Activated naive CD4-positive, alpha-beta T cell treated with anti-CD3 and anti-CD28 coated beads, Interleukin-2, amount 50 U/mL, for 72 hours (primary cell): Measurements from ENCODE around the gene MED23. TPM values are rescaled to one million over a fixed set of nuclear protein-coding genes. Genes with fewer than 3 reads are reported as not detected.
A peak's percentile ranks its signal among the peaks of the same experiment; 100 is the strongest.
"Not testable (repeated sequence)": the region's sequence is repeated elsewhere in the genome, so short reads cannot be mapped to it uniquely, and the experiment has no call there.

Experiments
- ATAC-seq, 2 donors: fragments of 150-1000 bp; cut with Tn5 transposase; 2 replicates each; pipeline ENCODE4 v1.10.0; 2021; ENCODE audit warnings: mild to moderate bottlenecking in 2 of 2, moderate library complexity in 2 of 2
- DNase-seq, 2 donors: peaks; one replicate each; pipeline ENCODE4 v3.0.0; 2021 to 2022; ENCODE audit warnings: low spot score in 2 of 2
- H3K27ac Mint-ChIP-seq, 2 donors: one replicate each; pipeline ENCODE4 v1.8.0; 2022; ENCODE audit warnings: mild to moderate bottlenecking in 2 of 2, mixed read lengths in 2 of 2
- H3K36me3 Mint-ChIP-seq, 2 donors: one replicate each; pipeline ENCODE4 v1.8.0; 2022; ENCODE audit warnings: mixed read lengths in 2 of 2
- H3K9me3 Mint-ChIP-seq, 2 donors: one replicate each; pipeline ENCODE4 v1.8.0; 2022; ENCODE audit warnings: mixed read lengths in 2 of 2
- total RNA-seq, 2 donors: library from RNA; stranded (reverse); gene quantifications; one replicate each; pipeline ENCODE4 v1.2.3, GENCODE V29; 2022

MED23 gene
- total RNA-seq, 2 donors from 2014 or later: 22.8 to 24.3 TPM

GRCh38 chr6:131561925-131562707 is 65.9 kb downstream of the MED23 start:
- no peak for ATAC-seq
- Mint-ChIP-seq H3K9me3 (no peaks in the 10 kb centered on the region), H3K36me3 (no peaks in the 10 kb centered on the region), H3K27ac (no peak overlapping the region)
- DNase-seq: no peak

GRCh38 chr6:131558922-131559321 is 69.1 kb downstream of the MED23 start:
- Mint-ChIP-seq H3K36me3 (no peaks in the 10 kb centered on the region), H3K27ac (no peak overlapping the region), H3K9me3 (no peaks in the 10 kb centered on the region)
- ATAC-seq (no peak), DNase-seq (no peak)

- H3K27ac Mint-ChIP-seq: no peak overlapping the region
- no peaks in the 10 kb centered on the region for H3K9me3 Mint-ChIP-seq
- H3K36me3 Mint-ChIP-seq: no peaks in the 10 kb centered on the region
- ATAC-seq: no peak
- no peak for DNase-seq
Measured at GRCh38 chr6:131555992-131556391, 72.0 kb downstream of the MED23 start.

- H3K27ac Mint-ChIP-seq: no peak overlapping the region
- H3K36me3 Mint-ChIP-seq: no peaks in the 10 kb centered on the region
- no peak for DNase-seq
- ATAC-seq: no peak
- no peaks in the 10 kb centered on the region for H3K9me3 Mint-ChIP-seq
Measured at GRCh38 chr6:131552572-131552971, 75.5 kb downstream of the MED23 start.

GRCh38 chr6:131551902-131552301 is 76.1 kb downstream of the MED23 start:
- ATAC-seq (no peak), DNase-seq (no peak)
- Mint-ChIP-seq H3K36me3 (no peaks in the 10 kb centered on the region), H3K9me3 (no peaks in the 10 kb centered on the region), H3K27ac (no peak overlapping the region)

GRCh38 chr6:131549811-131550210 is 78.2 kb downstream of the MED23 start:
- ATAC-seq (no peak), DNase-seq (no peak)
- no peaks in the 10 kb centered on the region for H3K9me3 Mint-ChIP-seq
- no peaks in the 10 kb centered on the region for H3K36me3 Mint-ChIP-seq
- no peak overlapping the region for H3K27ac Mint-ChIP-seq

- H3K27ac Mint-ChIP-seq: no peak overlapping the region
- DNase-seq (no peak), ATAC-seq (no peak)
- H3K36me3 Mint-ChIP-seq: no peaks in the 10 kb centered on the region
- no peaks in the 10 kb centered on the region for H3K9me3 Mint-ChIP-seq
Measured at GRCh38 chr6:131548441-131548840, 79.6 kb downstream of the MED23 start.

- no peak for DNase-seq
- ATAC-seq: no peak
- H3K36me3 Mint-ChIP-seq: no peaks in the 10 kb centered on the region
- H3K27ac Mint-ChIP-seq: no peak overlapping the region
- H3K9me3 Mint-ChIP-seq: peaks cover 0 to 4% of the 10 kb centered on the region in 2 donors
Measured at GRCh38 chr6:131547488-131547887, 80.6 kb downstream of the MED23 start.

- H3K9me3 Mint-ChIP-seq: peaks cover 0 to 4% of the 10 kb centered on the region in 2 donors
- ATAC-seq (no peak), DNase-seq (no peak)
- H3K27ac Mint-ChIP-seq: no peak overlapping the region
- H3K36me3 Mint-ChIP-seq: no peaks in the 10 kb centered on the region
Measured at GRCh38 chr6:131545317-131545716, 82.7 kb downstream of the MED23 start.

- H3K27ac Mint-ChIP-seq, DNase-seq, H3K36me3 Mint-ChIP-seq, ATAC-seq, H3K9me3 Mint-ChIP-seq: not testable (repeated sequence)
Measured at GRCh38 chr6:131538615-131539014, 89.4 kb downstream of the MED23 start.

GRCh38 chr6:131532580-131533039 is 95.4 kb downstream of the MED23 start:
- ATAC-seq (peak; percentile 91 to 93), DNase-seq (peak in 1 of 2 donors; percentile 55)
- H3K9me3 Mint-ChIP-seq: no peaks in the 10 kb centered on the region
- peak overlapping the region; percentile 46 to 72 for H3K27ac Mint-ChIP-seq
- peaks cover 0 to 16% of the 10 kb centered on the region in 2 donors for H3K36me3 Mint-ChIP-seq

- ATAC-seq, H3K9me3 Mint-ChIP-seq, DNase-seq: not testable (repeated sequence)
- Mint-ChIP-seq H3K27ac (peak overlapping the region in 1 of 2 donors; percentile 72), H3K36me3 (peaks cover 0 to 16% of the 10 kb centered on the region in 2 donors)
Measured at GRCh38 chr6:131531681-131532080, 96.4 kb downstream of the MED23 start.

GRCh38 chr6:131530936-131531335 is 97.1 kb downstream of the MED23 start:
- not testable (repeated sequence) for H3K9me3 Mint-ChIP-seq, ATAC-seq, DNase-seq
- peaks cover 0 to 16% of the 10 kb centered on the region in 2 donors for H3K36me3 Mint-ChIP-seq
- H3K27ac Mint-ChIP-seq: peak overlapping the region in 1 of 2 donors; percentile 10

GRCh38 chr6:131524695-131525336 is 103.2 kb downstream of the MED23 start:
- peak in 1 of 2 donors; percentile 33 for ATAC-seq

GRCh38 chr6:131523988-131524673 is 103.9 kb downstream of the MED23 start:
- no peak overlapping the region for H3K27ac Mint-ChIP-seq

More at GRCh38 chr6:131524695-131525336, 103.2 kb downstream of the MED23 start:
- Mint-ChIP-seq H3K9me3 (no peaks in the 10 kb centered on the region), H3K27ac (no peak overlapping the region), H3K36me3 (peaks cover 0 to 9% of the 10 kb centered on the region in 2 donors)
- DNase-seq: no peak

More at GRCh38 chr6:131523988-131524673, 103.9 kb downstream of the MED23 start:
- ATAC-seq (peak in 1 of 2 donors; percentile 41), DNase-seq (no peak)
- Mint-ChIP-seq H3K36me3 (peaks cover 0 to 5% of the 10 kb centered on the region in 2 donors), H3K9me3 (no peaks in the 10 kb centered on the region)
